Measurements from ENCODE around the gene MEX3B.

DNA sequence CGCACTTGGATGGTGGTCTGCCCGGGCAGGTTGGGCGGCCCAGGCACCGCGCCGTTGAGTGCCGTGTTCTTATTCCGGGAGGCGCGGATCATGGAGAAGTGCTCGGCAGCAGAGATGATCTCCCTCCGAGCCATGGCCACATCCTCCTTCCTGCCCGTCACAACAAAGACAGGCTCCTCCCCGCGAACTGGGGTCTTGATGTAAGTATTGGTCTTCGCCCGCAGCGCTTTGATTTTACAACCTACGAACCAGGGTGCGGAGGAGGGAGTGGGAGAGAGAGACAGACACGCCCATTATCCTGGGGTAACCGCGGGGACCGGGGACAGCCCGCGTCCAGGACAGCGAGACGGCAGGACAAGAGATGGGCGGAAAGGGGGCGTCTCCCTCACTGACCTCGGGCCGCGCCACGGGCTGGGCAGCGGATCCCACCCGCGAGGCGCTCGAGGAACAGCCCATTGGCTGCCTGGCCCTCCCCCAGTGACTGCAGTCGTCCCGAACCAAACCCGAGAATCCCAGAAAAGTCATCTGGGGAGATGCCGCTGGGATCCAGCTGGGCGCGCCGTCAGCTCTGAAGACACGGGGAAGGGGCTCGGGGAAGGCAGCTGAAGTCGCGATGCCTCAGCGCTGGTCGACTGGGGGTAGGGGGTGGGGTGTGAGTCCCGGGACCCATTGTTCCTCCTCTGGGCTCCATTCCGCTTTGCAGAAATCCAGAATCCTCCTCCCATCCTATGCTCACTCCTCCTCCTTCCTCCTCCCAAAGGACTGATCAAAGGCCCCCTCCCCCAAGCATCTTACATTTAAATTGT lies 1.2 kb downstream of the MEX3B start:
- TF ChIP-seq POLR2AphosphoS5 (IDR thresholded peaks at IDR 0.05) = no peak
- TF ChIP-seq, protein P1, sequence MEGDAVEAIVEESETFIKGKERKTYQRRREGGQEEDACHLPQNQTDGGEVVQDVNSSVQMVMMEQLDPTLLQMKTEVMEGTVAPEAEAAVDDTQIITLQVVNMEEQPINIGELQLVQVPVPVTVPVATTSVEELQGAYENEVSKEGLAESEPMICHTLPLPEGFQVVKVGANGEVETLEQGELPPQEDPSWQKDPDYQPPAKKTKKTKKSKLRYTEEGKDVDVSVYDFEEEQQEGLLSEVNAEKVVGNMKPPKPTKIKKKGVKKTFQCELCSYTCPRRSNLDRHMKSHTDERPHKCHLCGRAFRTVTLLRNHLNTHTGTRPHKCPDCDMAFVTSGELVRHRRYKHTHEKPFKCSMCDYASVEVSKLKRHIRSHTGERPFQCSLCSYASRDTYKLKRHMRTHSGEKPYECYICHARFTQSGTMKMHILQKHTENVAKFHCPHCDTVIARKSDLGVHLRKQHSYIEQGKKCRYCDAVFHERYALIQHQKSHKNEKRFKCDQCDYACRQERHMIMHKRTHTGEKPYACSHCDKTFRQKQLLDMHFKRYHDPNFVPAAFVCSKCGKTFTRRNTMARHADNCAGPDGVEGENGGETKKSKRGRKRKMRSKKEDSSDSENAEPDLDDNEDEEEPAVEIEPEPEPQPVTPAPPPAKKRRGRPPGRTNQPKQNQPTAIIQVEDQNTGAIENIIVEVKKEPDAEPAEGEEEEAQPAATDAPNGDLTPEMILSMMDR (IDR thresholded peaks at IDR 0.05) = no peak

Data from gastroesophageal sphincter (tissue), 3 donors.